Inflammatory macrophage (primary cell): Measurements from ENCODE around the gene CKLF.
A peak's percentile ranks its signal among the peaks of the same experiment; 100 is the strongest.
"Not testable (repeated sequence)": the region's sequence is repeated elsewhere in the genome, so short reads cannot be mapped to it uniquely, and the experiment has no call there.

ENCODE experiments used
- DNase-seq, 2 donors: peaks; one replicate each; pipeline ENCODE4 v3.0.0-alpha.2; 2020 to 2022
- total RNA-seq, 18 experiments: gene quantifications; one replicate each; lab custom pipeline; 2026; ENCODE audit warnings: mixed read lengths in 6 of 18, inconsistent platforms in 2 of 18; lab: John Stamatoyannopoulos, UW

CKLF gene, protein sequence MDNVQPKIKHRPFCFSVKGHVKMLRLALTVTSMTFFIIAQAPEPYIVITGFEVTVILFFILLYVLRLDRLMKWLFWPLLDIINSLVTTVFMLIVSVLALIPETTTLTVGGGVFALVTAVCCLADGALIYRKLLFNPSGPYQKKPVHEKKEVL
- total RNA-seq: 0.98 to 7.8 (median 3.6) reads per million in 18 experiments

DNA sequence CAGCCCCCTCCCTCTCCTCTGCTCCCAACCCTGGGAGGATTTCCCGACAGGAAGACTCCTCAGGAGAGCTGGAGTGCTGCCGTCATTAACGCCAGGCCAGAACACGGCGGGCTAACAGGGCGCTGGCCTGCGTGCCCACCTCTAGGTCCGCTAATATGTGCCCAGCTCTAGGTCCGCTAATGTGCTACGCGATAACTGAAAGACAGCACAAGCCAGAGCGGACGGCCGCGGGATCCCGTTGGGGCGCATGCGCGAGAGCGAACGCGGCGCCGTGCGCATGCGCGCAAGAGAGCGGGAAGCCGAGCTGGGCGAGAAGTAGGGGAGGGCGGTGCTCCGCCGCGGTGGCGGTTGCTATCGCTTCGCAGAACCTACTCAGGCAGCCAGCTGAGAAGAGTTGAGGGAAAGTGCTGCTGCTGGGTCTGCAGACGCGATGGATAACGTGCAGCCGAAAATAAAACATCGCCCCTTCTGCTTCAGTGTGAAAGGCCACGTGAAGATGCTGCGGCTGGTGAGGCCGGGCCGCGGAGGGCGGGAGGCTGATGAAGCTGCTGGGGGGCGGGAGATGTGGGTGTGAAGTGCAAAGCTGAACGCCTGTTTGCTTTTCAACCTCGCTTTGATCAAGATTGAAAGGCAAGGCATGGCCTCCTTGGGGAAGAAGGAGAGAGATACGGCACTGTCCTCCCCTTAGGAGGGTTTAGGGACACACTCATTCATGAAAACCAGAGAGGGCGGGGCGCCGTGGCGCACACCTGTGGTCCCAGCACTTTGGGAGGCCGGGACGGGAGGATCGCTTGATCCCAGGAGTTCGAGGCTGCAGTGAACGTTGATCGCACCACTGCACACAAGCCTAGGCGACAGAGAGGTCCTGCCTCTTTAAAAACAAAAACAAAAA is at the start of gene CKLF:
Gene CKLF (plus strand): TSS at position 291 of the 892 bp plus-strand sequence. CDS start 140 bp downstream, at position 431.
- peak; percentile 95 for DNase-seq

DNA sequence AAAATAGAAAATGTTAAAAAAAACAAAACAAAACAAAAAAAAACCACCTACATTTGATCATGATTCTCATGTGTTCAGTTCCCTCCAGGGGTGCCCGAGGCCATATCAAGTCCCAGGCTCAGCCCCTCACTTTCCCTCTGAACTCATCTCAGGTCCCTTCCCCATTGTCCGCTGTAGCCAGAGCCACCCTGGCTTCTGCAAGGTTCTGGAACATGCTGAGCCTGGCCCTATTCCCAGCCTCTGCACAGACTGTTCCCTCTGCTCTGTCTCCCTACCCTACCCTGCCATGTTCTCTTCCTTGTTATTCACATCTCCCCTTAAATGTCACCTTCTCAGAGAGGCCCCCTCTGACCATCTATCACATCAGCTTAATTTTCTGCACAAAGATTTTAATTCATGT is 49.3 kb upstream of the CKLF start:
- DNase-seq: no peak

DNA sequence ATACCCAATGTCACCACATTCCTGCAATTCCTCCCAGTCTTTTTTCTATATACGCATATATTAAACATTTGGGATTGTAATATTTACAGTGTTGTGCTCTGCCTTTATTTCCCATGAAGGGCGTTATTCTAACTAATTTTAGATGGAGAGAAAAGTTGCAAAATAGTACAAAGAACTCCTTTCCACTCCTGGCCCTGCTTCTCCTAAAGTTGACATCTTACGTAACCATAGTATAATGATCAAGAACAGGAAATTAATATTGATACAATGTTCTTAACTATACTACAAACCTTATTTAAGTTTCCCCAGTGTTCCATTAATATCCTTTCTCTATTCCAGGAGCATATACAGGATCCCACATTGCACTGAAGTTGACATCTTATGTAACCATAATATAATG is 48.8 kb upstream of the CKLF start:
- no peak for DNase-seq

DNA sequence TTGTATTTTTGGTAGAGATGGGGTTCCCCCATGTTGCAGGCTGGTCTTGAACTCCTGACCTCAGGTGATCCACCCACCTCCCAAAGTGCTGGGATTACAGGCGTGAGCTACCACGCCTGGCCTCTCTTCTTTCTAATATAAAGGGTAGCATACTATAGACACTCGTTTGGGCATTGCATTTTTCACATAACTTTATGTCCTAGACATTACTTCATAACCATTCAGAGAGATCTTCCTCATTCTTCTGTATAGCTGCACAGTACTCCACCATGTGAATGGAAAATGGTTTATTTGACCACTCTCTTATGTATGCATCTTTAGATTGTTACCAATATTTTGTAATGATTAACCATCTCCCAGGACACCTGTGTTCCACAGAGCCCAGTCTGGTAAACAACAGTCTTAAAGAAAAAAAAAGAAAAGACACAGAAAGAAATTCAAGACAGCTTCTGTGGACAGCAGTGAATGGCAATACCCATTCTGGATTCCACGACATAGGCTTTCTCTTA is 44.6 kb upstream of the CKLF start:
- DNase-seq: no peak

DNA sequence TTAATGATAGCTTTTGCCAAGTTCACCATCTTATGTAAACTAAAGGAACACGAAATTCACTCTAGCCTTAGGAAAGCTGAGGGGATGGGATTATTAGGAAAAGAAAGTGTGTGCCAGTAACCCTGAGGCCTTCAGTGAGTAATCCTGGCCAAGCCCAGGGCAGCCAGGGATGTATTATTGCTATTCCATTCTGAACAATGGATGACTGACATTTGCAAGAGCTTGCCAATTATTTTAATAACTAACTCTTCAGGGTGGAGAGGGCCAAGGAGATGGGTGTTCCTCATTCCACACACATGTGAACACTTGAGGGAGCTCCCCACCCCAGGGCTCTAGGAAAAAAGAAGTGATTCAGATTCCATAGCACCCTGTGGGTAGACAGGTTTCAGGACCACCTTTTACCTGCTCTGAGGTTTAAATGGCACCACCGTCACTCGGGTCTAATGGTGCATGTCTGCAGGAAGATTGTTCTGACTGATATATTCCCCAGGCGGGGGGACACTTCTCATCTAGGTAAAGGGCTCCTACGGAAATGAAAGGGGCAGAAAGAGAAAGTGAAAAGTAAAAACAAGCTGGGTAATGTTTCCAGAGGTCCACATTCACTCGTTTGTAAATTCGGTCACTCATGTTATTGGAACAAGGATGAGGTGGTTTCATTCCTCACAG is 44.0 kb upstream of the CKLF start:
- no peak for DNase-seq

DNA sequence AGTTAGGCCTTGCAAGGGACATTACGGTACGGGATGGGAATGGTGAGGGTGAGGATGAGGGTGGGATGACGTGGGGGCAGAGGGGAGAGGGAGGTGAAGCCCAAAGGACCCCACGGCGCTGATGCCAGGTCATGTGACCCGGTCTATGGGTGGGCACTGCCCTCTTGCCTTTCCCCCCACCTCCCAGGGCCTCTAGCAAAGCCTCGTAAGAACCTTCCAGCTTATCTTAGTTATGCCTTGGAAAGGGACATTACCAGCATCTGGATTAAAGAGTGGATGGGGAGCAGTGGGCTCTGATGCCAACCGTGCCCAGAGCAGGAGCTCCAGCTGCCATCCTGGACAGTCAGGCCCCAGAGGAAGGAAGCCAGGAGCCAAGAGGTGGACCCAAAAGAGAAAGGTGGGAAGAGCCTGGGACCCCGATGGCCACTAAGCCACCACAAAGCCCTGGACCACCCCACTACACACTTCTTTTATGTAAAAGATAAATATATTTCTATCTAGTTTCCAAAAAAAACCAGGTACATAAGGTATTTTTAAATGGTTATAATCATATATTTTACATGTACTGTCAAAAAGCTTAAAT is 43.4 kb upstream of the CKLF start:
- no peak for DNase-seq

DNA sequence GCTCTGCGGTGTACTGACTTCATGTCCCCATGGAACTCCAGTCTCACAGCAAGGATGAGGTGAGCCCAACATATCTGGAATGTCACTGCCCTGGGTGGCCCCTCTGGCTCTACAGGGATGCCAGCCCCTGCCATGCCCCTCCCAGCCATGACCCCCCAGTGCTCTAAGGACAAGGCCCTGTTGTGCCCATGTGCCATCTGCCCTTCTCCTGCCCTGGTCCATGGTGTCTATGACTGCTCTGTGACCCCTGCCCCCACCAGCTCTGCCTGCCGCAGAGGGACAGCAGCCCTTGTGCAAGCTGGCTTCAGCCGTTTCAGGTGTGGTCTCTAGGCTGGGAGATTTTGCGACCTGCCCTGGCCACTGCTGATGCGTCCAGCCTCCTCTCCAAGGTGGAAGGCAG is 42.8 kb upstream of the CKLF start:
- no peak for DNase-seq

DNA sequence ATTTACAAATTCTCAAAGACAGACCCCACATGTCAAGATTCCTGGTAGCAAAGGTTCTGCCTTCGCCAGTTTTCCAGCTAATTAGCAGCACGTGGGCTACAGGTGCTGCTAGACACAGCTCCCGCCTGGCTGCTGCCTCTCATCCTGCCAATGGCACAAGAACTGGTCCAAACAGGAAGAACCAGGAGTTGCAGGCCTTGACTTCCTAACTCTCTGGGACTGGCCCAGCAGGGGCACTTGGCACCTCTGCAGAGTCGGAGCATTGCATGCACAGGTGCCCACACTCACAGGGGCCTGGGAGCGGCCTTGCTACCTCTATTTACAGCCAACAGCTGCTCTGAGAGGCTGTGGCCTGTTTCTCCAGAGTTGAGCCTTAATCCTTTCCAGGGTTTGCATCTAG is 42.1 kb upstream of the CKLF start:
- no peak for DNase-seq

DNA sequence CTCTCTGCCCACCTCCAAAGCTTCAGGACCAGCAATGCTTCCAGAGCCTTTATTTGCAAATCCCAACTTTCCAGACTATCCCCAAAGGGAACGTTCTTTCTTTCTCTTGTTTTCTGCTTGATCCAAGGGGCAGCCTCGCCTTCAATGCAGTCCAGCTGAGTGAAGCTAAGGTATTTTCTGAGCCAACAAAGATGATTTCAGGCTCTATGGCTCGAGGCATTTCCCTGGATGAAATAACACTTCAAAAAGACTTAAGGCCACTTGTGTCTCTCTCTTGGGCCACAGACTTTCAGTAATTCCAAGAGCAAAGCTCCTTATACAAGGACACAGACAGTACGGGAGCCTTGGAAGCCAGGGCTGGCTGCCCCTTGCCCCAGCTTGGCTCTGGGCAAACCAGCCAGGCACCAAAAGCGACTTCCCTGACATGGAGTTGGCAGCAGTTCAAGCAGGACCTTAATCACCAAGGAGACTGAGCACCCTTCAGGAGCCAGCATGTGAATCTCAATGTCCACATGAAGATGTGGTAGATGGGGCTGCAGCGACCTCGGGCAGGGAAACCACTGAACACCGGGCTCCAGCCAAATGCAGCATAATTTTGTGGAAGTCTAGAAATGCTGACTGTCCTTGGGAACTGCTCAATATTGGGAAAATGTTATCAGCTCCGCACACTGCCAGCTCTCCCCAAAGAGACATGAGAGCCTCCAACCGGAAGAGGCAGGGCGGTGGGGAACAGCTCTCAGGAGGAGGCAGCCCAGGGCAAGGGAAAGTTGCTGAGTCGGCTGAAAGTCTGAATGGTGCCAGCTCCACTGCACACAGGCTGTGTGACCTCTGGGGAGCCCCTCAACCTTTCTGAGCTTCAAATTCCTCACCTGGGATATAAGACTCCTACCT is 41.4 kb upstream of the CKLF start:
- DNase-seq: no peak

DNA sequence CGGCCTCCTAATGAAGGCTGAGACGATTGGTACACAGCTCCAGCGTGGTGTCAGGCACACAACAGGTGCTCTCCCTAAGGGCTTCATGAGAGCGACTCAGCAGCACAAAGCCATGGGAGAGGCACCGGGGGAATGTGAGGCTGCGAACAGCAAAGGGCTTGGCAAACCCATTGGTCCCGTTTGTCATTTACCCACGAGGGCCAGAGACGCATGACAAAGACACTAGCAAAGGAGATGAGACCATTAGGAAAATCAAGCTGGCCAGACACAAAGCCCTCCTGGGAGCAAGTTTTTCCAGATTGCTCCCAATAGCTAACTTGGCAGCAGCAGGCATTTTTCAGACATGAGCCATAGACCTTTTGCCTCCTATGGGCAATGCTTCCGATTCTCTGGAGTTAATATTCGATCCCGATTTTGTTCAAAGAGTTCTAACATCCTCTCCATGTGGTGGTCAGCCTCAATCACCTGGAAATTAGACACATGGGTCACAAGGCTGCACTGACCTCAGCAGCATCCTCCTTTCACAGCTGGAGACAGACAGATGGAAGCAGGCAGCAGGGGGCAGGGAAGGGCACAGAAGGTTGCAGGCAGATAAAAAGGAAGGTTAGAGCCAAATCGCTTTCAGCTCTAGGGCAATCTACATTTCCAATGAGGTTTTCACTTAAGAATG is 40.6 kb upstream of the CKLF start:
- DNase-seq: no peak

DNA sequence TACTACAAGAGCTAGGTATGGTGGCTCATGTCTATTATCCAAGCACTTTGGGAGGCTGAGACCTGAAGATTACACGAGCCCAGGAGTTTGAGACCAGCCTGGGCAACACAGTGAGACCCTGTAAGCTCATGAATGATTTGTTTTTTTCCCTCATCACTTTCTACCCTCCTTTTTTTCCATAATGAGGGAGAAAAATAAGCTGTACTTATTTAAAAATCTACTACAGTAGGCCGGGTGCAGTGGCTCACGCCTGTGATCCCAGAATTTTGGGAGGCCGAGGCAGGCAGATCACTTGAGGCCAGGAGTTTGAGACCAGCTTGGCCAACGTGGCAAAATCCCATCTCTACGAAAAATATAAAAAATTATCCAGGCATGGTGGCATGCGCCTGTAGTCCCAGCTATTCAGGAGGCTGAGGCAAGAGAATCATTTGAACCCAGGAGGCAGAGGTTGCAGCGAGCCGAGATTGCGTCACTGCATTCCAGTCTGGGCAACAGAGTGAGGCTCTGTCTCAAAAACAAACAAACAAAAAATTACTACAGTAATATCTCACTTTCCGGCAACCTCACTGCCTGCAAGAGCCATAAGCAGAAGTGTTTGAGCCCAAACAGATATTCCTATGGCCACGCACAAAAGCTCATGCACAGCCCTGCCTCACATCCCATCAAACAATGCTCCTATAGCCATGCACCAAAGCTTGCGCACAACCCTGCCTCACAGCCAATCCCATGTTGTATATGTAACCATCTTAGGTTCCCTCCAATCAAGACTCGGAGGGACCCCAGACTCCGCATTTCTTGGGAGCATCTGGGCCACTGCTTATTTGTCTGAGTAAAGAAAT is 39.9 kb upstream of the CKLF start:
- DNase-seq: peak; percentile 41 to 52

DNA sequence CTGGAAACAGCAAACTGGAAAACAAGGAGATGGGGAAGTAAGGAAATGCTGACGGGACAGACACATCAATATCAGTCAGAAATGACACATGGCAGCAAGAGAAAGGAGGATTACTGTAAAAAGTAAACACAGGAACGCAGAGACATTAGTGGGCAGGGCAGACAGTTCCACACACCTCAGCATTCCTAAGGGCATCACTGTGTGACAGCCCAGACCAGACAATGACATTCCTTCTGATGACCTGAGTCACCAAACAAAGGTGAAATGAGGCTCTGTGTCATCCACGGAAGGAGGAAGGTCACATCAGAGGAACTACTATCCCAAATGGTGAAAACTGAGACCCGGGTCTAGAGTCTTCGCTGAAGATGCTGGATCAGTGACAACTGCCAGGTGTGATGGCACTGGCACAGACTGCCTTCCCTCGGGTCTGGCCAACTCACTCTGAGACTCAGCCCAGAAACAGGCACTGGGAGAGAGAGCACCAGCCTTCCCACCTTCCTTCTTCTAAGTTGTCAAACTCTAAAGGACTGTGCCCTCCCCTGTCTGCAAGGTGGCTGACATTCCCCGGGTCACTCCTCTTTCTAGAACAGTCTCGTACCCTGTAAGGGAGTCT is 39.2 kb upstream of the CKLF start:
- no peak for DNase-seq

DNA sequence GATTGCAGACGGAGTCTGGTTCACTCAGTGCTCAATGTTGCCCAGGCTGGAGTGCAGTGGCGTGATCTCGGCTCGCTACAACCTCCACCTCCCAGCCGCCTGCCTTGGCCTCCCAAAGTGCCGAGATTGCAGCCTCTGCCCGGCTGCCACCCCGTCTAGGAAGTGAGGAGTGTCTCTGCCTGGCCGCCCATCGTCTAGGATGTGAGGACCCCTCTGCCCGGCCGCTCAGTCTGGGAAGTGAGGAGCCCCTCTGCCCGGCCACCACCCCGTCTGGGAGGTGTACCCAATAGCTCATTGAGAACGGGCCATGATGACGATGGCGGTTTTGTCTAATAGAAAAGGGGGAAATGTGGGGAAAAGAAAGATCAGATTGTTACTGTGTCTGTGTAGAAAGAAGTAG is 38.0 kb upstream of the CKLF start:
- not testable (repeated sequence) for DNase-seq

DNA sequence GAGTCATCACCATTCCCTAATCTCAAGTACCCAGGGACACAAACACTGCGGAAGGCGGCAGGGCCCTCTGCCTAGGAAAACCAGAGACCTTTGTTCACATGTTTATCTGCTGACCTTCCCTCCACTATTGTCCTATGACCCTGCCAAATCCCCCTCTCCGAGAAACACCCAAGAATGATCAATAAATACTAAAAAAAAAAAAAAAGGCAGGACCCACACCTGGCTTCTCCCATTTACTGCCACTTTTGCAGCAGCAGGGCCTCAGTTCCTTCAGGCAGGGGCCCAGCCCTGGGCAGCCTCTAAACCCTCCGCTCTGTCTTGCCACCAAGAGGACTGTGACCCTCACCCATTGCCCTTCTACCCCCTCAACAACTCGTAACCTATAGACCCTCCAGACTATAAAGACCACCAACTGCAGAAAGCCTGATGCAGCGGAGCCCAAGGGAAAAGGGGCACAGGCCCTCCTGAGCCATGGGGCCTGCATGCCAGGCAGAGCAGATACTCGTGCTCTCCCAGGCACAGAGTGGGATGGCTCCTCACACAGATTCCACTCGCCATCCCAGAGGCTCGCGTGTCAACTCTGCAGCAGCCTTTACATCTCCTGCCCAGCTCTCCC is 37.3 kb upstream of the CKLF start:
- not testable (repeated sequence) for DNase-seq

DNA sequence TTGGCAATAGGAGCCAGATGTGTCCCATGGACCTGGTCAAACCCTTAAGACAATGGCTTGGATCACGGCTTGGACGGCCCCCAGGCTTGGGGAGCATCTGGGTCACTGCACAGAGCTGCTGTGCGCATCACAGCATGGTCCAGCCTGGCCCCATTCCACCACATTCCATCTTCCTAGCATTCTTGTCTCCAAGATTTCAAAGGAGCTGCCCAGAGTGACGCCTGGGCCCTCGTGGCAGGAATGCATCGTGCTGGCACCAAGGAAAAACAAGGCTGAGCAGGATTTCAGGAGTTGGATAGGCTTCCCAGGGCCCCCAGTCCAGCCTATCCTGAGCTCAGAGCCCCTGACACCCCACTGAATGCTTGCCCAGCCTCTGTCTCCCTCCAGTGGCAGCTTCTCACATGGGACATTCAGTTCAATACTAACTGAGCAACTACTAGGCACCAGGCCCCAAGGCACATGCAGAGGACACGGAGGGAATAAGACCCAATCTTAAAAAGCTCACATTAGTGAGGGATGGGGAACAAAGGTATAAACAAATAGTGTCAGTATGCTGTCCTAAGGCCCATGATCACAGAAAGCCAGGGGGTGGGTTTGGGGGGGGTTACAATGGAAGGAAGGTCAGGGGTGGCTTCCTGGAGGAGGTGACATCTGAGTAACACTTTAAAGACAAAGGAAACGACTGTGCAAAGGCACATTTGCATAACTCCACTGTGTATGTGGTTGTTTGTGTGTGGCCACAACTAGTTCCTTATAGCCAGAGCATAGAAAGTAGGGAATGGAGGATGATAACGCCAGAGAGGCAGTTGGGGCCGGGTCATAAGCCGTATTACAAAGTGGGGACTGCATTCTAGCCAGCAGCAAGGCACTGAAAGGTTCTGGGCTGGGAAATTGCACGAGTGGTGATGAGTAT is 36.5 kb upstream of the CKLF start:
- DNase-seq: peak; percentile 80 to 84

DNA sequence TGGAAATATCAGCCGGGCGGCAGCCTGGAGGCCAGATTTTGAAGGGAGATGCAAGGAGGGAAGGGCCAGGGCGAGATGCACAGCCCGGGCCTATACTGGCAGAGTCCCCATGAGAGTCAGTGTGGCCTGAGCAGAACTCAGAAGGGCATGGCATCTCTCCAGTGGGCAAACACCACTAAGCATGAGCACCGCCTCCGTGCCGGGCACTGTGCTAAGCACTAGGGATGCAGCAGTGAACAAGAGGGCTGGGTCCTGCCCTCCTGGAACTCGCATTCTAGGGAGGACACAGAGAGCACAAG is 35.9 kb upstream of the CKLF start:
- DNase-seq: no peak

DNA sequence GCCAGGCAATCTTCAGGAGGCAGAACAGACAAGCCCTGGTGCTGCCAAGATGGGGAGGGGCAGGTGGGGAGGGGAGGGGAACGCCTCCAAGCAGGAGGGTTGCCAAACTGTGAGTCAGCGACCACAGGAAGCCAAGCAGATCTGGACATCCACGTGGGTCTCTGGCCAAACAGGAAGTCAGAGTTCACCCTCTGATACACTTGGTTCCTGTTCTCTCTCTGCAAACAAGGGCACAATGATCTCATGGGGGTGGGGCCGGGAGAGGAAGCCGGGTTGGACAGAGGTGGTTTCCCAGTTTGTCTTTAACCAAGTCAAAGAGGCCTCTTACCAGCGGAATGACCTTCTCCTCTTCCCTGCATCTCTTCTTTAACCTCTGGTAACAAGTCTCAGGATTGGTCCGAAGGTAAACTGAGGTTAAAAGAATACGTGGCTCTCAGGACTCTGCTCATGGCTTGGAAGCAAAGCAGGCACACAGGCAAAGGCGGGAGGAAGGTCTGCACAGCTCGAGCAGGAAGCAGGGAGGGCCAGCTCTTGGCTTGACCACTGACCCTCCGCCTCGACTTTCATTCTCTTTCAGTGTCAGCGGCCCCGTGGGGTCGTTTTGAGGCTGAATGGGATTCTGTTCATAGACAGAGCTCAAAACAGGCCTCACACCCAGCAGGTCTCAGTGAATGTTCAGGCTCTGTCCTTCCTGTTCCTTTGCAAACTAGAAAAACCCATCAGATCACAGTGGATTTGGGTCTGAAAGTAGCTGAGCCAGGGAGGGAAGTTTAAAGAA is 35.4 kb upstream of the CKLF start:
- DNase-seq: peak; percentile 98 to 99
